ENCODE data around the gene FILIP1L. TPM values are rescaled to one million over a fixed set of nuclear protein-coding genes. Genes with fewer than 3 reads are reported as not detected.

Gene FILIP1L
- total RNA-seq, 1 experiment from 2014 or later: 29.0 TPM

- no peak for DNase-seq (ENCODE audit: low spot score)
Observed at GRCh38 chr3:100125161-100125938, 11.0 kb upstream of the FILIP1L start.

GRCh38 chr3:100124201-100124761 is 10.0 kb upstream of the FILIP1L start:
- DNase-seq (ENCODE audit: low spot score): no peak

- no peak for DNase-seq (ENCODE audit: low spot score)
Observed at GRCh38 chr3:100123112-100123511, 8.8 kb upstream of the FILIP1L start.

DNA sequence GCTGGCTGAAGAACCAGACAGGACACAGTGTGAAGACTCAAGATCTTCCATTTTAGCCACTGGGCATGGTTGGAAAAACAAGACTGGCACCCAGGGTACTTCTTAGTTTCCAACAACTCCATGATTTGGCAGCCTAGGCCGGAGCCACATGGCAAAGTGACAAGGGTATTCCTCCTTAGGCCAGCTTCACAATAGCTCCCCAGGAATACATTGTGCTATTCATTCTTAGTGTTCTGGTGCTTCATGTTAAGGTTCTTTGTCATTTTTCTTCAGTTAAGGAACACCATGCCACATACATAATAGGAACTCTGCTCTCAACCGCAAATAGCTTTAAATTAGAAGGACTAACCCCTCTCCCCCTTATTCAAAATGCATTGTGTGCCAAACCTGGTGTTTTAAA is 8.0 kb upstream of the FILIP1L start:
- DNase-seq (ENCODE audit: low spot score): no peak

- no peak for DNase-seq (ENCODE audit: low spot score)
Observed at GRCh38 chr3:100120693-100121092, 6.4 kb upstream of the FILIP1L start.

- no peak for DNase-seq (ENCODE audit: low spot score)
Observed at GRCh38 chr3:100120012-100120411, 5.7 kb upstream of the FILIP1L start.

- DNase-seq (ENCODE audit: low spot score): no peak
Observed at GRCh38 chr3:100117093-100117492, 2.8 kb upstream of the FILIP1L start.

- no peak for DNase-seq (ENCODE audit: low spot score)
Observed at GRCh38 chr3:100113723-100114412, 433 bp downstream of the FILIP1L start.

GRCh38 chr3:100111728-100112127 is 2.6 kb downstream of the FILIP1L start:
- no peak for DNase-seq (ENCODE audit: low spot score)

DNA sequence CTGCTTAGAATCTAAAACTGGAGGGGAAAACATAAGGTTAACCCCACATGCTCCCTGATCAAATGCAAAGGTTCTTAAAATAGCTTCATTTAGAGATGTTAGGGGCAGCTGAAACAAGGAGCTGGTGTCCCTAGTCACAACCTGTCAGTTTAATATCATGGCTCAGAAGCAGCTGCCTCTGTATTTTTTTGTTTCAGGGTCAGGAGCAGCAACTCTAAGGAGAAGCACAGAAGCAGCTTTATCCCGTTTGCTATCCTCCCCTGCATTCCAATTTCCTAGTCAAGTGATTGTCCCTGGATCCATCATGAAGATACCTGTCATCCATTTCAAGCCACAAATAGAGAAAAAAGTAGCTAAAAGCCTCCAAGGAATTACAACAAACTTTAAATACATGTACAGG is 4.1 kb downstream of the FILIP1L start:
- no peak for DNase-seq (ENCODE audit: low spot score)

DNA sequence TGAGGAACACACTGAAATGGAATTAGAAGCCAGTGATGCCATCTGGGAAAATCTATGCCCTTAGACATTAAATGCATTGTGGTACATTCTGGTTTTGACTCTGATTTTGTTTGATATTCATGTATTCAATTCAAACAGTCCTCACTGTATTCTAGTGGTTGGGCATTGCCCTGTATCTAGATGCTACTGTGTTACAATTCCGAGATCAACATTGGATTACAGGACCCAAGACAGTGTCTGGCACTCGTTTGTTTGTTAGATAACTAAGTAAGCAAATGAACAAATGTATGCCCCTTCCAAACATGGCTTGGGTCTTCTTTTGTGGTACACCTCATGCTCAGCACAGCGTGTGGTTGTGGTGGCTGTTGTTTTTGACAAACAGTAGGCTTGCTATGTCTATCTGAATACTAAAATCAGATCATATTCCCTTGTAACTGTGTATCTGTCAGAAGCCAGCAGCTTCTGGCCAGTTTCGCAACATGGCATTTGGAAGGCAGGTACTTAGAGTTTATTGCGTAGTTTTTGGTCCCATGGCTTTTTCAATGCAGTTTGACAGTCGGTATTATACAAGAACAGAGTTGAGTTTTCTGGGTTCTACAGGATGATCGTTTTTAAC is 5.7 kb downstream of the FILIP1L start:
- DNase-seq (ENCODE audit: low spot score): no peak

DNA sequence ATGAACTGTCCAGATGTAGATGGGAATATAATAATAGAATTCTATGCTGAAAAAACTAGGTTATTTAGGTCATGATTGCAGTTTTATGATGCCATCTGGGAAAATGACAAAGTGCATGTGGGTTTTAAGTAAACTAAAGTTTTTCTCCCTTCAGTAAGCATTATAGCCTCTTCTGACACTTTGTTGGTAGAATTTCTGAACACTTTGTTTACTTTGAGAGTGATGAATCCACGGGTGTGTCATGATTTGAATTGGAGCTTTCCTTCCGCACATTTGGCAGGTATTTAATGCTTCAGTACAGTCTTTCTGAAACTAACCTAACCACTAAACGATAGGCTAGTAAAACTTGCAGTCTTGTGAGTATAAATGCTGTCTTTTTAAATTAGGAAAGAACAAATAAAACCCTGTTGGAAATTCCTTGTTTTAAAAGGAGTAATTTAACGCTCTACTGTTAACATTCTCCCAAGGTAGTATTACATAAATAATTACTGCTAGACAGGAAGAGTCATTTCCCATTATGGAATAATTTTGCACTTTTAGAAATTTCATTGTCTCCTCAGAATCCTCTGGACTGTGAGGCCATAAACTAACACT is 7.0 kb downstream of the FILIP1L start:
- peak; percentile 25 for DNase-seq (ENCODE audit: low spot score)

GRCh38 chr3:100106531-100107141 is 7.7 kb downstream of the FILIP1L start:
- no peak for DNase-seq (ENCODE audit: low spot score)

DNA sequence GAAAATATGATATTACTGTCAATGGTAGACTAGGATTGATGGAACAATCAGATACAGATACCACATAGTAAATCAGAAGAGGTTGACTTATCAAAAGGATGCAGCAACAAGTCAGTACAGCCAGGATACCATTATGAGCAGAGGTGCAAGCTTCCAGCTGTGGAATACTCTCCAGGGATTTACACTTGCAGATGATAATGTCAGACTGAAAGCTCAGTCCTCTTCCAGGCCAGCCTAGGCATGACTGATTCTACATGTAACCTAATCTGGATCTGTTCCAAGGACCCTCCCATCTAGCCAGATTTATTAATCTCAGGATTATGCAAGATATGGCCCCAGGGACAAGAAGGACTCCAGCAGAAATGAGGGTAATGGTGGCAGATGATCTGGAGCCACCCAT is 8.2 kb downstream of the FILIP1L start:
- DNase-seq (ENCODE audit: low spot score): no peak

- no peak for DNase-seq (ENCODE audit: low spot score)
Observed at GRCh38 chr3:100105501-100105900, 8.8 kb downstream of the FILIP1L start.

GRCh38 chr3:100104817-100105413 is 9.4 kb downstream of the FILIP1L start:
- DNase-seq (ENCODE audit: low spot score): no peak

- no peak for DNase-seq (ENCODE audit: low spot score)
Observed at GRCh38 chr3:100104442-100104798, 9.9 kb downstream of the FILIP1L start.

DNA sequence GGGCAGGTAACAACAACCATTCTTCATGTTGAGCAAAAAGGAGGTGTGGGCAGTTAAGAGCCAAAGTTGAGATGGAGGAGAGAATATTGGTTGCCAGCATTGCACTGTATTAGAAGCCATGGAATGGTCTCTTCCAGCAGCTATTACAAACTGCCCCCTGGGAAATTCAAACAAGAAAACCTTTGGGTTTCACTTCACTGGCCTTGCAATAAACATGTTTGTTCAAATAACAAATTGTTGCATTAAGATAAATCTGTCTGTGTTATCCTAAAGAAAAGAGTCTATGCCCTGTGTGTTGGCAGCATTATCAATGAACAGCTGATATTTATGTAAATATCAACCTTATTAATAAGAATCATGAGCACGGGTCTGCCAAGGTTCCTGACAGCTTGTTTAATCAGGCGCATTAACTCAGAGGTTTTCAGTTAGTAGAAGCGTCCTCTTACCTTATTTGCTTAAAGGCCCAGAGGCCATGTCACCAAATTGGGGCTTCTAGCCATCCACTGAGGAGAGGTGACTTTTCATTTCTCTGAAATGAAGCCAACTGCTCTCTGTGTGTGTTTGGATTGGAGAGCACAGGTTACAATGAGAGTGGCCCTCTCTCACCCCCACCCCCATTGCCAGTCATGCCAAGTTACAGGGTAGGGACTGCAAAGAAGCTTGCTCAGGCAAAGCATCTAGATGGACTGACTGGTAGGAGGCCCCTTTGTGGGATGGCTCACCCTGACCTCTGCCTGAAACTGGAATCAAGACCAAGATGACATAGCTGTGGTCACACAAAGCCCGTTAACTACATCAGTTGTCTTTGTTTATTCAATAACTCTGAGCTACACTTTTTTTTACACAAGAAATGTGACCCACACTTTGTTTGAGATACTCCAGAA is 10.5 kb downstream of the FILIP1L start:
- peak; percentile 14 for DNase-seq (ENCODE audit: low spot score)

GRCh38 chr3:100102757-100103156 is 11.5 kb downstream of the FILIP1L start:
- DNase-seq (ENCODE audit: low spot score): no peak

DNA sequence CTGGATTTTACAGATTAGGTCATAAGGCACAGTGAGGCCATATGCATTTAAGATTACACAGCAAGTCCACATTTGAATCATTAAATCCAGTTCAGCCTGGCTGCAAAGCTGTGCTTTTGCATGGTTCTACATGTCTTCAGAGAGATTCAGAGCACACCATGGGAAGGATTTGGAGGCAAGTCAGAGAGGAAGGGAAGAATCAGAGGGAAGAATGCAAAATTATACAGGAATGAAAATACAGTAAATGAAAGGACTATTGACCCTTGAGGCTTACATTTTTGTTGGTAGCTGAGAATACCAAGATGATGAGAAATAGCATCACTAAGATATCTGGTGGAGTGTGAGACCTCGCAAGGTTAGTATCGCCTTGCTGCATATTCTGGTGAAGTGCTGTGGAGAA is 13.9 kb downstream of the FILIP1L start:
- no peak for DNase-seq (ENCODE audit: low spot score)

Data from A172 (cell line).